Tibial artery (tissue), 4 donors: ENCODE measurements around the gene ADGRA3.
A peak's percentile ranks its signal among the peaks of the same experiment; 100 is the strongest.

Experiments used
- DNase-seq, 2 donors: peaks; one replicate each; pipeline ENCODE4 v3.0.0-alpha.2; 2019
- H3K27ac ChIP-seq, 2 donors: fragments of 200-600 bp; sonication (generic) in 1 of 2; 1 replicate in 1 of 2; 2 replicates in 1 of 2; pipeline ENCODE4 v1.5.1; 2018 to 2019; ENCODE audit warnings: mild to moderate bottlenecking in 1 of 2
- H3K27me3 ChIP-seq, 2 donors: fragments of 200-600 bp; sonication (generic) in 1 of 2; one replicate each; pipeline versions ENCODE4 v1.5.1 to v1.6.0; 2016 to 2019
- H3K36me3 ChIP-seq, 3 donors: fragments of 200-600 bp; sonication (generic) in 2 of 3; one replicate each; pipeline ENCODE4 v1.5.1; 2016 to 2019; ENCODE audit warnings: mild to moderate bottlenecking in 2 of 3
- H3K4me1 ChIP-seq, 4 donors: fragments of 200-600 bp; sonication (generic) in 2 of 4; 1 replicate in 3 of 4; 2 replicates in 1 of 4; pipeline ENCODE4 v1.5.1; 2016 to 2019
- H3K4me3 ChIP-seq, 2 donors: fragments of 200-600 bp; sonication (generic) in 1 of 2; 1 replicate in 1 of 2; 2 replicates in 1 of 2; pipeline ENCODE4 v1.5.1; 2018 to 2019; ENCODE audit warnings: mild to moderate bottlenecking in 2 of 2
- H3K9me3 ChIP-seq, 3 donors: fragments of 200-600 bp; sonication (generic) in 1 of 3; one replicate each; pipeline ENCODE4 v1.5.1; 2016 to 2019
- CTCF ChIP-seq, 2 experiments: fragments of 200-600 bp in 1 of 2; fragments of 450-650 bp in 1 of 2; IDR thresholded peaks; one replicate each; pipeline ENCODE4 v1.5.1; 2017 to 2019; ENCODE audit warnings: antibody characterized with exemption in 2 of 2, mild to moderate bottlenecking in 1 of 2, moderate library complexity in 1 of 2
- intact Hi-C: fragments of 100-400 bp; cut with DNase I; formaldehyde crosslinking; loops from one replicate; pipeline ENCODE4 v1.15.0; 2023; ENCODE audit warnings: low total_unique reads

ADGRA3 gene

GRCh38 chr4:22435652-22436051, 80.2 kb downstream of the ADGRA3 start:
- Histone ChIP-seq H3K27ac (no peak overlapping the region), H3K4me1 (no peaks in the 10 kb centered on the region), H3K27me3 (no peaks in the 10 kb centered on the region), H3K9me3 (no peaks in the 10 kb centered on the region), H3K36me3 (peaks cover 6 to 17% (median 15%) of the 10 kb centered on the region in 3 donors), H3K4me3 (no peak overlapping the region)
- no peak for TF ChIP-seq CTCF (IDR thresholded peaks at IDR 0.05)
- intact Hi-C loops, result no loop called here
- DNase-seq, result no peak

GRCh38 chr4:22434895-22435294, 81.0 kb downstream of the ADGRA3 start:
- no peaks in the 10 kb centered on the region for H3K4me1 ChIP-seq
- intact Hi-C loops, result no loop called here
- H3K36me3 ChIP-seq, result peaks cover 6 to 17% (median 15%) of the 10 kb centered on the region in 3 donors
- H3K4me3 ChIP-seq, result no peak overlapping the region
- no peaks in the 10 kb centered on the region for H3K27me3 ChIP-seq
- H3K27ac ChIP-seq, result no peak overlapping the region
- peak in 1 of 2 experiments; percentile 17 for TF ChIP-seq CTCF (IDR thresholded peaks at IDR 0.05)
- no peaks in the 10 kb centered on the region for H3K9me3 ChIP-seq
- no peak for DNase-seq

GRCh38 chr4:22430626-22431025, 85.2 kb downstream of the ADGRA3 start:
- Histone ChIP-seq H3K4me3 (no peak overlapping the region), H3K27me3 (no peaks in the 10 kb centered on the region), H3K36me3 (peaks cover under 1 to 8% (median 2%) of the 10 kb centered on the region in 3 donors), H3K4me1 (no peaks in the 10 kb centered on the region), H3K9me3 (no peaks in the 10 kb centered on the region), H3K27ac (no peak overlapping the region)
- no peak for TF ChIP-seq CTCF (IDR thresholded peaks at IDR 0.05)
- intact Hi-C loops, result no loop called here
- no peak for DNase-seq

GRCh38 chr4:22428441-22428840, 87.4 kb downstream of the ADGRA3 start:
- intact Hi-C loops, result no loop called here
- no peak for DNase-seq
- peaks cover 0 to 12% (median 9%) of the 10 kb centered on the region in 3 donors for H3K36me3 ChIP-seq
- no peak overlapping the region for H3K4me3 ChIP-seq
- H3K27me3 ChIP-seq, result no peaks in the 10 kb centered on the region
- no peaks in the 10 kb centered on the region for H3K4me1 ChIP-seq
- no peak overlapping the region for H3K27ac ChIP-seq
- TF ChIP-seq CTCF (IDR thresholded peaks at IDR 0.05), result no peak
- no peaks in the 10 kb centered on the region for H3K9me3 ChIP-seq

- H3K9me3 ChIP-seq, result no peaks in the 10 kb centered on the region
- intact Hi-C loops, result no loop called here
- H3K4me3 ChIP-seq, result no peak overlapping the region
- peaks cover 0 to 14% (median 13%) of the 10 kb centered on the region in 3 donors for H3K36me3 ChIP-seq
- no peak for DNase-seq
- no peak overlapping the region for H3K27ac ChIP-seq
- H3K27me3 ChIP-seq, result no peaks in the 10 kb centered on the region
- H3K4me1 ChIP-seq, result no peaks in the 10 kb centered on the region
- TF ChIP-seq CTCF (IDR thresholded peaks at IDR 0.05), result no peak
Observed at GRCh38 chr4:22427675-22428074, 88.2 kb downstream of the ADGRA3 start.

GRCh38 chr4:22420291-22420690, 95.6 kb downstream of the ADGRA3 start:
- DNase-seq, result no peak
- Histone ChIP-seq H3K27ac (no peak overlapping the region), H3K4me1 (peaks cover 0 to 12% (median 3%) of the 10 kb centered on the region in 4 donors), H3K4me3 (no peak overlapping the region), H3K27me3 (no peaks in the 10 kb centered on the region), H3K36me3 (peaks cover 0 to 39% (median 13%) of the 10 kb centered on the region in 3 donors), H3K9me3 (no peaks in the 10 kb centered on the region)
- TF ChIP-seq CTCF (IDR thresholded peaks at IDR 0.05), result no peak
- intact Hi-C loops, result no loop called here
